PC-3 (cell line): ENCODE measurements around the gene MMP20.

Experiments used
- CTCF ChIP-seq: fragments of 300-600 bp; sonication (generic); conservative IDR thresholded peaks from 2 replicates; pipeline ENCODE4 v1.5.1; 2017; ENCODE audit warnings: antibody characterized with exemption, low read depth, mild to moderate bottlenecking, low read length
- EZH2 ChIP-seq: fragments of 300-600 bp; sonication (generic); IDR thresholded peaks from one replicate; pipeline ENCODE4 v1.6.1; 2017; ENCODE audit warnings: antibody characterized with exemption, mild to moderate bottlenecking, low read length; ENCODE audit not compliant: unreplicated experiment
- EZH2phosphoT487 ChIP-seq: fragments of 300-600 bp; sonication (generic); IDR thresholded peaks from 2 replicates; pipeline ENCODE4 v1.6.1; 2018; ENCODE audit warnings: mild to moderate bottlenecking, antibody characterized with exemption, low read length, borderline replicate concordance

GRCh38 chr11:102587722-102588121 lies 37.4 kb downstream of the MMP20 start:
- TF ChIP-seq CTCF: no peak
- TF ChIP-seq EZH2: no peak
- no peak for TF ChIP-seq EZH2phosphoT487
